Measurements from ENCODE around the gene GREB1L. TPM values are rescaled to one million over a fixed set of nuclear protein-coding genes. Genes with fewer than 3 reads are reported as not detected.

The GREB1L gene
- polyA plus RNA-seq, 2 of the 4 experiments (the other 2 are of a cell fraction): 1.4 to 2.8 TPM

- ChIA-PET POLR2A (no interaction called here), CTCF (no interaction called here)
- H3K4me3 ChIP-seq: no peak overlapping the region
- H3K4me2 ChIP-seq: no peak overlapping the region
- no peak for FAIRE-seq
- no peak overlapping the region for H3K27ac ChIP-seq
- TF ChIP-seq BCL3 (IDR thresholded peaks at IDR 0.05) (no peak), HES2 (IDR thresholded peaks at IDR 0.05) (no peak), FOSL2 (IDR thresholded peaks at IDR 0.05) (no peak), FOSL2 (CRISPR knock-in tag; IDR thresholded peaks at IDR 0.05) (no peak), CBX2 (IDR thresholded peaks at IDR 0.05; ENCODE audit: borderline replicate concordance, low read depth) (no peak), RFX5 (IDR thresholded peaks at IDR 0.05) (no peak), USF2 (IDR thresholded peaks at IDR 0.05) (no peak), RARB (CRISPR knock-in tag; IDR thresholded peaks at IDR 0.05) (no peak), BHLHE40 (IDR thresholded peaks at IDR 0.05; ENCODE audit: low read depth, low read length) (no peak), FOXS1 (CRISPR knock-in tag; IDR thresholded peaks at IDR 0.05) (no peak), RCOR1 (IDR thresholded peaks at IDR 0.05; ENCODE audit: low read depth, low read length) (no peak), MAX (IDR thresholded peaks at IDR 0.05) (no peak), EHF (CRISPR knock-in tag; IDR thresholded peaks at IDR 0.05) (no peak), ZSCAN20 (CRISPR knock-in tag; IDR thresholded peaks at IDR 0.05) (no peak), REST (IDR thresholded peaks at IDR 0.05) (no peak)
- no peak for DNase-seq (ENCODE audit: low read depth in 1 of 2, low spot score in 1 of 2)
- ATAC-seq: no peak
- 77% methylated on average over 3 of the region's 3 CpGs for WGBS (ENCODE audit: missing lambda C conversion rate)
- H3K4me1 ChIP-seq: no peaks in the 10 kb centered on the region
- H3K9me3 ChIP-seq: no peaks in the 10 kb centered on the region
These were observed 164.1 kb downstream of the GREB1L start for GRCh38 chr18:21406116-21406515.

- ATAC-seq (no peak), FAIRE-seq (no peak), DNase-seq (ENCODE audit: low read depth in 1 of 2, low spot score in 1 of 2) (no peak)
- ChIA-PET POLR2A (no interaction called here), CTCF (no interaction called here)
- no peak for TF ChIP-seq RAD21 (conservative IDR thresholded peaks at IDR 0.05 in 1 of 2, IDR thresholded peaks at IDR 0.05 in 1 of 2)
- TF ChIP-seq CEBPB (IDR thresholded peaks at IDR 0.05): no peak
- no peak for TF ChIP-seq CHD2 (IDR thresholded peaks at IDR 0.05; ENCODE audit: low read length, partially characterized antibody)
- no peak overlapping the region for H3K4me3 ChIP-seq
- no peaks in the 10 kb centered on the region for H3K4me1 ChIP-seq
- H3K9me3 ChIP-seq: no peaks in the 10 kb centered on the region
- no peak overlapping the region for H3K4me2 ChIP-seq
- 80% methylated on average over 3 of the region's 3 CpGs for WGBS (ENCODE audit: missing lambda C conversion rate)
- H3K27ac ChIP-seq: no peak overlapping the region
These were observed 166.6 kb downstream of the GREB1L start for GRCh38 chr18:21408681-21409080.

GRCh38 chr18:21433436-21433835 lies 191.4 kb downstream of the GREB1L start:
- FAIRE-seq: no peak
- Histone ChIP-seq H3K4me1 (no peaks in the 10 kb centered on the region), H3K9me3 (no peaks in the 10 kb centered on the region), H3K4me2 (no peak overlapping the region), H3K4me3 (no peak overlapping the region), H3K27ac (no peak overlapping the region)
- ATAC-seq: no peak
- TF ChIP-seq E2F6 (IDR thresholded peaks at IDR 0.05; ENCODE audit: borderline replicate concordance, low read depth) (no peak), RCOR1 (IDR thresholded peaks at IDR 0.05; ENCODE audit: low read depth, low read length) (no peak)
- POLR2A ChIA-PET: no interaction called here
- 13% methylated on average over 1 of the region's 1 CpG for WGBS (ENCODE audit: missing lambda C conversion rate)
- no peak for DNase-seq (ENCODE audit: low read depth in 1 of 2, low spot score in 1 of 2)
- CTCF ChIA-PET: interaction anchor here (3.3 kb wide), 1 partner anchor 11 kb away, joined by 11 read pairs; no protein-coding TSS in a partner anchor

Data from A549 (cell line).